GM23338 (cell line): Measurements from ENCODE around the gene TP53BP1. TPM values are rescaled to one million over a fixed set of nuclear protein-coding genes. Genes with fewer than 3 reads are reported as not detected.

ENCODE experiments used
- ATAC-seq: fragments of 200-7000 bp; cut with Tn5 transposase; 3 replicates; pipeline ENCODE4 v1.9.1; 2020
- DNase-seq: peaks from one replicate; pipeline ENCODE4 v3.0.0-alpha.2; 2015; ENCODE audit warnings: low spot score
- H2AFZ ChIP-seq: fragments of 200-600 bp; sonication (generic); 2 replicates; pipeline ENCODE4 v1.8.0; 2016; ENCODE audit warnings: antibody characterized with exemption, mild to moderate bottlenecking, moderate library complexity
- H3F3A ChIP-seq: fragments of 200-600 bp; sonication (generic); replicated peaks from 2 replicates; pipeline ENCODE4 v1.8.0; 2017; ENCODE audit warnings: antibody characterized with exemption, mixed run types, low read depth
- H3K27ac ChIP-seq: fragments of 200-600 bp; sonication (generic); 2 replicates; pipeline ENCODE4 v1.6.1; 2016; ENCODE audit warnings: low read depth
- H3K27me3 ChIP-seq: fragments of 200-600 bp; sonication (generic); 2 replicates; pipeline ENCODE4 v1.8.0; 2016; ENCODE audit warnings: mild to moderate bottlenecking, mixed run types, moderate library complexity; ENCODE audit not compliant: insufficient read depth
- H3K36me3 ChIP-seq: fragments of 200-600 bp; sonication (generic); 2 replicates; pipeline ENCODE4 v1.8.0; 2016; ENCODE audit warnings: mild to moderate bottlenecking; ENCODE audit not compliant: insufficient read depth
- H3K4me1 ChIP-seq: fragments of 200-600 bp; sonication (generic); 2 replicates; pipeline ENCODE4 v1.8.0; 2016; ENCODE audit warnings: mild to moderate bottlenecking, moderate library complexity; ENCODE audit not compliant: insufficient read depth
- H3K4me2 ChIP-seq: fragments of 200-600 bp; sonication (generic); 2 replicates; pipeline ENCODE4 v1.7.1; 2017; ENCODE audit warnings: mixed run types
- H3K4me3 ChIP-seq: fragments of 200-600 bp; sonication (generic); 2 replicates; pipeline ENCODE4 v1.6.1; 2016; ENCODE audit warnings: mixed run types
- H3K79me2 ChIP-seq: fragments of 200-600 bp; sonication (generic); replicated peaks from 2 replicates; pipeline ENCODE4 v1.8.0; 2017; ENCODE audit warnings: mild to moderate bottlenecking; ENCODE audit not compliant: insufficient read depth
- H3K9me2 ChIP-seq: fragments of 200-600 bp; sonication (generic); 2 replicates; pipeline ENCODE4 v1.8.0; 2017; ENCODE audit not compliant: insufficient read depth
- H4K20me1 ChIP-seq: fragments of 200-600 bp; sonication (generic); replicated peaks from 2 replicates; pipeline ENCODE4 v1.8.0; 2017; ENCODE audit warnings: mild to moderate bottlenecking; ENCODE audit not compliant: insufficient read depth
- H3K27ac Mint-ChIP-seq: 2 replicates; pipeline ENCODE4 v1.8.0; 2020; ENCODE audit warnings: inconsistent platforms, mild to moderate bottlenecking, moderate library complexity, mixed read lengths
- H3K27me3 Mint-ChIP-seq: 3 replicates; pipeline ENCODE4 v1.8.0; 2022; ENCODE audit warnings: low read depth, mild to moderate bottlenecking, moderate library complexity, mixed read lengths, inconsistent platforms; ENCODE audit not compliant: insufficient read depth, poor library complexity
- H3K36me3 Mint-ChIP-seq: 3 replicates; pipeline ENCODE4 v1.8.0; 2021; ENCODE audit warnings: low read depth, mild to moderate bottlenecking, inconsistent platforms, moderate library complexity, mixed read lengths
- H3K4me1 Mint-ChIP-seq: 3 replicates; pipeline ENCODE4 v1.8.0; 2020; ENCODE audit warnings: mild to moderate bottlenecking, inconsistent platforms, mixed read lengths
- H3K4me3 Mint-ChIP-seq: 3 replicates; pipeline ENCODE4 v1.8.0; 2021; ENCODE audit warnings: moderate library complexity, mild to moderate bottlenecking, inconsistent platforms, mixed read lengths
- H3K9me3 Mint-ChIP-seq: 3 replicates; pipeline ENCODE4 v1.8.0; 2020; ENCODE audit warnings: moderate library complexity, mild to moderate bottlenecking, inconsistent platforms, mixed read lengths
- CREB1 ChIP-seq: fragments of 250-450 bp; sonication (Bioruptor Pico); IDR thresholded peaks from 2 replicates; pipeline ENCODE4 v1.5.0; 2020; ENCODE audit warnings: low read depth, mild to moderate bottlenecking, moderate library complexity
- JUNB ChIP-seq: IDR thresholded peaks from one replicate; pipeline ENCODE4 v1.6.1; 2016; ENCODE audit warnings: antibody characterized with exemption; ENCODE audit not compliant: unreplicated experiment
- NANOG ChIP-seq: IDR thresholded peaks from 2 replicates; pipeline ENCODE4 v1.6.1; 2016; ENCODE audit warnings: antibody characterized with exemption, borderline replicate concordance
- POLR2AphosphoS5 ChIP-seq: IDR thresholded peaks from 2 replicates; pipeline ENCODE4 v1.6.1; 2016; ENCODE audit warnings: antibody characterized with exemption, low read depth
- STAT1 ChIP-seq: IDR thresholded peaks from one replicate; pipeline ENCODE4 v1.6.1; 2016; ENCODE audit warnings: antibody characterized with exemption; ENCODE audit not compliant: unreplicated experiment
- ZNF114 ChIP-seq: fragments of 250-450 bp; sonication (Bioruptor Pico); IDR thresholded peaks from 2 replicates; pipeline ENCODE4 v1.5.0; 2020; ENCODE audit warnings: mild to moderate bottlenecking, moderate library complexity
- polyA plus RNA-seq: library from polyadenylated mRNA; unstranded; fragments of >200 nt; fragmentation: Nextera tagmentation; extraction: Ambion mirVana; gene quantifications from 2 replicates; pipeline ENCODE4 v1.2.1, GENCODE V29; 2016
- total RNA-seq: library from RNA; depleted of rRNA; stranded (reverse); fragments of >200 nt; shearing (Covaris generic); gene quantifications from 2 replicates; pipeline ENCODE4 v1.2.3, GENCODE V29; 2014
- TF ChIP-seq, protein P1 (sequence below): IDR thresholded peaks from 2 replicates; pipeline ENCODE4 v1.6.1; 2016; ENCODE audit warnings: antibody characterized with exemption
- TF ChIP-seq, protein P2 (sequence below): fragments of 250-450 bp; sonication (Bioruptor Pico); IDR thresholded peaks from 2 replicates; pipeline ENCODE4 v1.5.0; 2020; ENCODE audit warnings: mild to moderate bottlenecking, moderate library complexity
- TF ChIP-seq, protein P3 (sequence below), 2 experiments: fragments of 200-600 bp in 1 of 2; sonication (generic) in 1 of 2; conservative IDR thresholded peaks; 2 replicates each; pipeline versions ENCODE4 v1.5.1 to v1.6.1; 2016 to 2017; ENCODE audit warnings: antibody characterized with exemption in 2 of 2, low read depth in 2 of 2, mild to moderate bottlenecking in 2 of 2, moderate library complexity in 1 of 2
- TF ChIP-seq, protein P4 (sequence below): IDR thresholded peaks from one replicate; pipeline ENCODE4 v1.6.1; 2018; ENCODE audit warnings: antibody characterized with exemption; ENCODE audit not compliant: unreplicated experiment

Gene TP53BP1
- total and polyA plus RNA-seq, 2 experiments from 2014 or later: 17.7 to 81.3 TPM

DNA sequence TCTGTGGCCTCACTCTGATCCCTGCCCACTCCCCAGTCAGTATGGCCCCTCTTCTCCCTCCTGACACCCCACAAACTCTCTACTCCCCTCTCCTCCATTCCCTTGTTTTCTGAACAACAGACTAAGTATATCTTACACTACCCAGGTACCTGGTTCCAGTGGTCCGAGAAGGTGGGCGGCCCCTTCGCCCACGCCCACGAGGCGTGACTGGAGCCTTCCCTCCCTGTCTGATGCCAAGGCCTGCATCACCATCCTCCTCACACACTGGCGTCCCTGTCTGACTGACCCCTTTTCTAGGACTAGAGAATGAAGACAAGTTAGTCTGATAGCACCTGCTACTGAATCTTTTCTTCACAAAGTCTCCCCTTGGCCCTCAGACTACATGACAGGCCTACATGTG is 72.1 kb downstream of the TP53BP1 start:
- Histone ChIP-seq H4K20me1 (peaks cover 8% of the 10 kb centered on the region; the same call in 1 of the 2 replicates), H2AFZ (no peak overlapping the region), H3K9me2 (no peaks in the 10 kb centered on the region), H3K79me2 (no peaks in the 10 kb centered on the region), H3K4me1 (no peaks in the 10 kb centered on the region), H3K4me2 (no peak overlapping the region), H3K27ac (no peak overlapping the region), H3K27me3 (no peaks in the 10 kb centered on the region), H3F3A (no peaks in the 10 kb centered on the region), H3K36me3 (peaks cover 45% of the 10 kb centered on the region), H3K4me3 (no peak overlapping the region)
- TF ChIP-seq JUNB (no peak), NANOG (no peak)
- no peaks in the 10 kb centered on the region for H3K9me3 Mint-ChIP-seq
- DNase-seq (no peak), ATAC-seq (no peak)
- peaks cover 82% of the 10 kb centered on the region for H3K36me3 Mint-ChIP-seq
- H3K27ac Mint-ChIP-seq: no peak overlapping the region
- H3K27me3 Mint-ChIP-seq: peaks cover 2% of the 10 kb centered on the region
- no peaks in the 10 kb centered on the region for H3K4me1 Mint-ChIP-seq
- no peak overlapping the region for H3K4me3 Mint-ChIP-seq

DNA sequence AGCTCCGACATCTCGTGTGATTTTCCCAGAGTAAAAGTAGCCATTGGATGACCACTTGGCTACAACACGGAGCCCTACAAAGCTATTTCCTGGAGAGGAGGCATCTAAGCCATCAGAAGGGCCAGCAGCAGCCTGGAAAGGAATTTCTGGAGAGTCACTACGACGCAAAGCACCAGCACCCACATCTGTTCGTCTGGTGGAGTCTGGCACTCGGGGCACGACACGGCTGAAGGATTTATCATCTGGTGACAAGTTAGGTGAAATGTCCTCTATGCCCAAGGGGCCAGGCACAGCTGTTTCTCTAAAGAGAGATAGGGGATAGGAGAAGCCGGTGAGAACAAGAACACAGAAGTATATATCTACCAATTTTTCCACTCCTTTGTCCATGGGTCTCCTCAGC is 72.5 kb downstream of the TP53BP1 start:
- no peak overlapping the region for H3K27ac ChIP-seq
- Mint-ChIP-seq H3K9me3 (no peaks in the 10 kb centered on the region), H3K36me3 (peaks cover 87% of the 10 kb centered on the region), H3K27ac (no peak overlapping the region), H3K4me1 (no peaks in the 10 kb centered on the region), H3K27me3 (peaks cover 3% of the 10 kb centered on the region), H3K4me3 (no peak overlapping the region)
- peaks cover 8% of the 10 kb centered on the region; the same call in 1 of the 2 replicates for H4K20me1 ChIP-seq
- no peaks in the 10 kb centered on the region for H3K4me1 ChIP-seq
- no peaks in the 10 kb centered on the region for H3K79me2 ChIP-seq
- no peak for ATAC-seq
- H3F3A ChIP-seq: no peaks in the 10 kb centered on the region
- H2AFZ ChIP-seq: no peak overlapping the region
- DNase-seq: no peak
- H3K27me3 ChIP-seq: no peaks in the 10 kb centered on the region
- H3K4me3 ChIP-seq: no peak overlapping the region
- H3K4me2 ChIP-seq: no peak overlapping the region
- H3K36me3 ChIP-seq: peaks cover 45% of the 10 kb centered on the region
- H3K9me2 ChIP-seq: no peaks in the 10 kb centered on the region
- no peak for TF ChIP-seq STAT1
- no peak for TF ChIP-seq CREB1 (CRISPR knock-in tag)
- TF ChIP-seq JUNB: no peak
- TF ChIP-seq, protein P1, sequence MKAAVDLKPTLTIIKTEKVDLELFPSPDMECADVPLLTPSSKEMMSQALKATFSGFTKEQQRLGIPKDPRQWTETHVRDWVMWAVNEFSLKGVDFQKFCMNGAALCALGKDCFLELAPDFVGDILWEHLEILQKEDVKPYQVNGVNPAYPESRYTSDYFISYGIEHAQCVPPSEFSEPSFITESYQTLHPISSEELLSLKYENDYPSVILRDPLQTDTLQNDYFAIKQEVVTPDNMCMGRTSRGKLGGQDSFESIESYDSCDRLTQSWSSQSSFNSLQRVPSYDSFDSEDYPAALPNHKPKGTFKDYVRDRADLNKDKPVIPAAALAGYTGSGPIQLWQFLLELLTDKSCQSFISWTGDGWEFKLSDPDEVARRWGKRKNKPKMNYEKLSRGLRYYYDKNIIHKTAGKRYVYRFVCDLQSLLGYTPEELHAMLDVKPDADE: no peak
- TF ChIP-seq, protein P2, sequence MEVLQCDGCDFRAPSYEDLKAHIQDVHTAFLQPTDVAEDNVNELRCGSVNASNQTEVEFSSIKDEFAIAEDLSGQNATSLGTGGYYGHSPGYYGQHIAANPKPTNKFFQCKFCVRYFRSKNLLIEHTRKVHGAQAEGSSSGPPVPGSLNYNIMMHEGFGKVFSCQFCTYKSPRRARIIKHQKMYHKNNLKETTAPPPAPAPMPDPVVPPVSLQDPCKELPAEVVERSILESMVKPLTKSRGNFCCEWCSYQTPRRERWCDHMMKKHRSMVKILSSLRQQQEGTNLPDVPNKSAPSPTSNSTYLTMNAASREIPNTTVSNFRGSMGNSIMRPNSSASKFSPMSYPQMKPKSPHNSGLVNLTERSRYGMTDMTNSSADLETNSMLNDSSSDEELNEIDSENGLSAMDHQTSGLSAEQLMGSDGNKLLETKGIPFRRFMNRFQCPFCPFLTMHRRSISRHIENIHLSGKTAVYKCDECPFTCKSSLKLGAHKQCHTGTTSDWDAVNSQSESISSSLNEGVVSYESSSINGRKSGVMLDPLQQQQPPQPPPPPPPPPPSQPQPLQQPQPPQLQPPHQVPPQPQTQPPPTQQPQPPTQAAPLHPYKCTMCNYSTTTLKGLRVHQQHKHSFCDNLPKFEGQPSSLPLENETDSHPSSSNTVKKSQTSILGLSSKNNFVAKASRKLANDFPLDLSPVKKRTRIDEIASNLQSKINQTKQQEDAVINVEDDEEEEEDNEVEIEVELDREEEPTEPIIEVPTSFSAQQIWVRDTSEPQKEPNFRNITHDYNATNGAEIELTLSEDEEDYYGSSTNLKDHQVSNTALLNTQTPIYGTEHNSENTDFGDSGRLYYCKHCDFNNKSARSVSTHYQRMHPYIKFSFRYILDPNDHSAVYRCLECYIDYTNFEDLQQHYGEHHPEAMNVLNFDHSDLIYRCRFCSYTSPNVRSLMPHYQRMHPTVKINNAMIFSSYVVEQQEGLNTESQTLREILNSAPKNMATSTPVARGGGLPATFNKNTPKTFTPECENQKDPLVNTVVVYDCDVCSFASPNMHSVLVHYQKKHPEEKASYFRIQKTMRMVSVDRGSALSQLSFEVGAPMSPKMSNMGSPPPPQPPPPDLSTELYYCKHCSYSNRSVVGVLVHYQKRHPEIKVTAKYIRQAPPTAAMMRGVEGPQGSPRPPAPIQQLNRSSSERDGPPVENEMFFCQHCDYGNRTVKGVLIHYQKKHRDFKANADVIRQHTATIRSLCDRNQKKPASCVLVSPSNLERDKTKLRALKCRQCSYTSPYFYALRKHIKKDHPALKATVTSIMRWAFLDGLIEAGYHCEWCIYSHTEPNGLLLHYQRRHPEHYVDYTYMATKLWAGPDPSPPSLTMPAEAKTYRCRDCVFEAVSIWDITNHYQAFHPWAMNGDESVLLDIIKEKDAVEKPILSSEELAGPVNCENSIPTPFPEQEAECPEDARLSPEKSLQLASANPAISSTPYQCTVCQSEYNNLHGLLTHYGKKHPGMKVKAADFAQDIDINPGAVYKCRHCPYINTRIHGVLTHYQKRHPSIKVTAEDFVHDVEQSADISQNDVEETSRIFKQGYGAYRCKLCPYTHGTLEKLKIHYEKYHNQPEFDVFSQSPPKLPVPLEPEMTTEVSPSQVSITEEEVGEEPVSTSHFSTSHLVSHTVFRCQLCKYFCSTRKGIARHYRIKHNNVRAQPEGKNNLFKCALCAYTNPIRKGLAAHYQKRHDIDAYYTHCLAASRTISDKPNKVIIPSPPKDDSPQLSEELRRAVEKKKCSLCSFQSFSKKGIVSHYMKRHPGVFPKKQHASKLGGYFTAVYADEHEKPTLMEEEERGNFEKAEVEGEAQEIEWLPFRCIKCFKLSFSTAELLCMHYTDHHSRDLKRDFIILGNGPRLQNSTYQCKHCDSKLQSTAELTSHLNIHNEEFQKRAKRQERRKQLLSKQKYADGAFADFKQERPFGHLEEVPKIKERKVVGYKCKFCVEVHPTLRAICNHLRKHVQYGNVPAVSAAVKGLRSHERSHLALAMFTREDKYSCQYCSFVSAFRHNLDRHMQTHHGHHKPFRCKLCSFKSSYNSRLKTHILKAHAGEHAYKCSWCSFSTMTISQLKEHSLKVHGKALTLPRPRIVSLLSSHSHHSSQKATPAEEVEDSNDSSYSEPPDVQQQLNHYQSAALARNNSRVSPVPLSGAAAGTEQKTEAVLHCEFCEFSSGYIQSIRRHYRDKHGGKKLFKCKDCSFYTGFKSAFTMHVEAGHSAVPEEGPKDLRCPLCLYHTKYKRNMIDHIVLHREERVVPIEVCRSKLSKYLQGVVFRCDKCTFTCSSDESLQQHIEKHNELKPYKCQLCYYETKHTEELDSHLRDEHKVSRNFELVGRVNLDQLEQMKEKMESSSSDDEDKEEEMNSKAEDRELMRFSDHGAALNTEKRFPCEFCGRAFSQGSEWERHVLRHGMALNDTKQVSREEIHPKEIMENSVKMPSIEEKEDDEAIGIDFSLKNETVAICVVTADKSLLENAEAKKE (CRISPR knock-in tag): no peak
- TF ChIP-seq, protein P3, sequence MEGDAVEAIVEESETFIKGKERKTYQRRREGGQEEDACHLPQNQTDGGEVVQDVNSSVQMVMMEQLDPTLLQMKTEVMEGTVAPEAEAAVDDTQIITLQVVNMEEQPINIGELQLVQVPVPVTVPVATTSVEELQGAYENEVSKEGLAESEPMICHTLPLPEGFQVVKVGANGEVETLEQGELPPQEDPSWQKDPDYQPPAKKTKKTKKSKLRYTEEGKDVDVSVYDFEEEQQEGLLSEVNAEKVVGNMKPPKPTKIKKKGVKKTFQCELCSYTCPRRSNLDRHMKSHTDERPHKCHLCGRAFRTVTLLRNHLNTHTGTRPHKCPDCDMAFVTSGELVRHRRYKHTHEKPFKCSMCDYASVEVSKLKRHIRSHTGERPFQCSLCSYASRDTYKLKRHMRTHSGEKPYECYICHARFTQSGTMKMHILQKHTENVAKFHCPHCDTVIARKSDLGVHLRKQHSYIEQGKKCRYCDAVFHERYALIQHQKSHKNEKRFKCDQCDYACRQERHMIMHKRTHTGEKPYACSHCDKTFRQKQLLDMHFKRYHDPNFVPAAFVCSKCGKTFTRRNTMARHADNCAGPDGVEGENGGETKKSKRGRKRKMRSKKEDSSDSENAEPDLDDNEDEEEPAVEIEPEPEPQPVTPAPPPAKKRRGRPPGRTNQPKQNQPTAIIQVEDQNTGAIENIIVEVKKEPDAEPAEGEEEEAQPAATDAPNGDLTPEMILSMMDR (conservative IDR thresholded peaks at IDR 0.05; ENCODE audit: low read depth in 2 of 2): no peak
- no peak for TF ChIP-seq ZNF114
- TF ChIP-seq, protein P4, sequence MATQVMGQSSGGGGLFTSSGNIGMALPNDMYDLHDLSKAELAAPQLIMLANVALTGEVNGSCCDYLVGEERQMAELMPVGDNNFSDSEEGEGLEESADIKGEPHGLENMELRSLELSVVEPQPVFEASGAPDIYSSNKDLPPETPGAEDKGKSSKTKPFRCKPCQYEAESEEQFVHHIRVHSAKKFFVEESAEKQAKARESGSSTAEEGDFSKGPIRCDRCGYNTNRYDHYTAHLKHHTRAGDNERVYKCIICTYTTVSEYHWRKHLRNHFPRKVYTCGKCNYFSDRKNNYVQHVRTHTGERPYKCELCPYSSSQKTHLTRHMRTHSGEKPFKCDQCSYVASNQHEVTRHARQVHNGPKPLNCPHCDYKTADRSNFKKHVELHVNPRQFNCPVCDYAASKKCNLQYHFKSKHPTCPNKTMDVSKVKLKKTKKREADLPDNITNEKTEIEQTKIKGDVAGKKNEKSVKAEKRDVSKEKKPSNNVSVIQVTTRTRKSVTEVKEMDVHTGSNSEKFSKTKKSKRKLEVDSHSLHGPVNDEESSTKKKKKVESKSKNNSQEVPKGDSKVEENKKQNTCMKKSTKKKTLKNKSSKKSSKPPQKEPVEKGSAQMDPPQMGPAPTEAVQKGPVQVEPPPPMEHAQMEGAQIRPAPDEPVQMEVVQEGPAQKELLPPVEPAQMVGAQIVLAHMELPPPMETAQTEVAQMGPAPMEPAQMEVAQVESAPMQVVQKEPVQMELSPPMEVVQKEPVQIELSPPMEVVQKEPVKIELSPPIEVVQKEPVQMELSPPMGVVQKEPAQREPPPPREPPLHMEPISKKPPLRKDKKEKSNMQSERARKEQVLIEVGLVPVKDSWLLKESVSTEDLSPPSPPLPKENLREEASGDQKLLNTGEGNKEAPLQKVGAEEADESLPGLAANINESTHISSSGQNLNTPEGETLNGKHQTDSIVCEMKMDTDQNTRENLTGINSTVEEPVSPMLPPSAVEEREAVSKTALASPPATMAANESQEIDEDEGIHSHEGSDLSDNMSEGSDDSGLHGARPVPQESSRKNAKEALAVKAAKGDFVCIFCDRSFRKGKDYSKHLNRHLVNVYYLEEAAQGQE: no peak
- no peak for TF ChIP-seq POLR2AphosphoS5
